NCI-H2029 (cell line): Measurements from ENCODE around the gene OR7A10.

ENCODE experiments used
- DNase-seq: peaks from one replicate; lab custom pipeline; 2025; lab: John Stamatoyannopoulos, UW

Gene OR7A10

DNA sequence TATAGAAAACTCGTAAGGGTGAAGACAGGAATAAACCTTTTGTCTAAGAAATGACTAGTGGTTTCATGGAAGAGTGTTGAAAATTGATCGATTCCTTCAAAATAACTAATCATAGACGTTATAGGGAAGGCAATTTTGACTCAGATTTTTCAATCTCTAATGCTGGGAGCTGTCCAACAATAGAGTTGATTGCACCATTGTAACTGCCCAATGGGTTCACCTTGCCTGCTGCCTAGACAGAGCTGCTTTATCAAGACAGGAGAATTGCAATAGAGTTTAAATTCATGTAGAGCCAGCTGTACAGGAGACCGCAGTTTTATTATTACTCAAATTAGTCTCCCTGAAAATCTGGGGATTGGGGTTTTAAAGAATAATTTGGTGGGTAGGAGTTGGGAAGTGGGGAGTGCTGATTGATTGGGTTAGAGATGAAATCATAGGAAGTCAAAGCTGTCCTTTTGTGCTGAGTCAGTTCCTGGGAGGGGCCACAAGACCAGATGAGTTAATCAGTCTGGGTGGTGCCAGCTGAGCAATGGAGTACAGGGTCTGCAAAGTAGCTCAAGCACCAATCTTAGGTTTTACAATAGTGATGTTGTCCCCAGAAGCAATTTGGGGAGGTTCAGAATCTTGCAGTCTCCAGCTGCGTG lies 53.5 kb downstream of the OR7A10 start:
- DNase-seq: no peak

DNA sequence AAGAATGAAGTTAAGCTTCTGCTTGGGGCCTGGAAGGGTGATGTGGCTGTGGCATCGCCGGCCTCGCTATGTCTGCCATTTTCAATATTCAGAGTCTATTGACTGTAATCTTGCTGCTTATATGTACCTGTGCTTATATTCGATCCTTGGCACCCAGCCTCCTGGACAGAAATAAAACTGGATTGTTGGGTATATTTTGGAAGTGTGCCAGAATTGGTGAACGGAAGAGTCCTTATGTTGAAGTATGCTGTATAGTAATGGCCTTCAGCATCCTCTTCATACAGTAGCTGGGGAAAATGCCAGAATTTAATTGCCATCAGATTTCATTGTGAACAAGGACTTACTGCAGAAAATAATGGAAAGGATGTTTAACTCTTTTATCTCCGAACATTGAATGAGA lies 56.5 kb downstream of the OR7A10 start:
- peak; percentile 41 for DNase-seq
